Astrocyte of the hippocampus (primary cell): ENCODE results near the gene ZNF775.
"Not testable (repeated sequence)": the region's sequence is repeated elsewhere in the genome, so short reads cannot be mapped to it uniquely, and the experiment has no call there.

Experiments
- DNase-seq: peaks from one replicate; pipeline ENCODE4 v3.0.0; 2011; ENCODE audit warnings: low read depth, low spot score

Gene ZNF775

DNA sequence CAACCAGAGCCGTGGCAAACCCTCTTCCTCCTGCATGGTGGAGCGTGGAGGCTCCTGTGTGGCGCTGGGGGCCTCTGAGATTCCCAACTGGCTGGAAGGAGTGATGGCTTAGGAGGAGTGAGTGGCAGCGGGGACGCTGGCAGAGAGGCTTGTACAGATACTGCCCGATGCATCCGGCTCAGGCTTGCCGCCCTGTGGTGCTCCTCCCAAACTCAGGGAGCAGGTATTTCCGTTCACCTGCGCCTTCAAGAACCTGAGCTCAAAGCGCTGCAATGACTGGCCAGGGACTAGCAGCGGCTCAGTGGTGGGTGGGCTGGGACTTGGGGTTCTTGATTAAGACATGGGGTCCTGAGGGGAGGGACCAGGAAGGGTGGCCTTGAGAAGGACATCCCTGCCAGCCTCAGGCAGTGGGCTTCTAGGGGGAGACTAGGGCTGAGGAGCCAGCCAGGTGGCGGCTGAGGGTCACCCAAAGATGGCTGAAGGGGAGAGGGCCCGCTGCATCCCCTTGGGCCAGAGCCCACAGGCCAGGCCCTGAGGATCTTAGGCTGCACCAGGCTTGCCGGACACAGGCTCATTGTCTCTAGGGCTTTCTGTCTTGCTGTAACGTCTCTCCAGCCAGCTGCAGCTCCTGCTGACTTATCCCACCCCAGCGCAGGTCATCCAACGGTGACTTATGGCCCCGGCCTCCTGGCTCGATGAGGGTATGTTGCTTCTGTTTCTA lies 3.2 kb downstream of the ZNF775 start:
- no peak for DNase-seq

GRCh38 chr7:150382844-150383225 lies 3.7 kb downstream of the ZNF775 start:
- DNase-seq: no peak

GRCh38 chr7:150383710-150384397 lies 4.7 kb downstream of the ZNF775 start:
- peak; percentile 51 for DNase-seq

GRCh38 chr7:150384406-150385301 lies 5.5 kb downstream of the ZNF775 start:
- no peak for DNase-seq

DNA sequence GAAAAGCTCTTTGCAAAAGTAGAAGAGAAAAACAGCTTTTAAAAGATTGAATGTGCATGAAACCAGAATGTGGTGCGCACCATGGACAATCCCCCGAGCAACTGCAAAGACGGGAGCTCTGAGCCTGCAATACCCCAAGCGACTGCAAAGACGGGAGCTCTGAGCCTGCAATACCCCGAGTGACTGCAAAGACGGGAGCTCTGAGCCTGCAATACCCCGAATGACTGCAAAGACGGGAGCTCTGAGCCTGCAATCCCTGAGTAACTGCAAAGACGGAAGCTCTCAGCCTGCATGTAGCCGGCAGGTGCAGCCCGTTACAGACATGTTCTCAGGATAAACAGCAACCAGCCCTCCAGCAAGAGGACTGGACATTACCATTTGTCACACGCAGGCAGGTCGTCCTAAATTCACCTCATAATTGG lies 6.2 kb downstream of the ZNF775 start:
- DNase-seq: no peak

GRCh38 chr7:150385884-150386283 lies 6.8 kb downstream of the ZNF775 start:
- not testable (repeated sequence) for DNase-seq

- DNase-seq: no peak
These were observed 9.2 kb downstream of the ZNF775 start for GRCh38 chr7:150388306-150388705.

DNA sequence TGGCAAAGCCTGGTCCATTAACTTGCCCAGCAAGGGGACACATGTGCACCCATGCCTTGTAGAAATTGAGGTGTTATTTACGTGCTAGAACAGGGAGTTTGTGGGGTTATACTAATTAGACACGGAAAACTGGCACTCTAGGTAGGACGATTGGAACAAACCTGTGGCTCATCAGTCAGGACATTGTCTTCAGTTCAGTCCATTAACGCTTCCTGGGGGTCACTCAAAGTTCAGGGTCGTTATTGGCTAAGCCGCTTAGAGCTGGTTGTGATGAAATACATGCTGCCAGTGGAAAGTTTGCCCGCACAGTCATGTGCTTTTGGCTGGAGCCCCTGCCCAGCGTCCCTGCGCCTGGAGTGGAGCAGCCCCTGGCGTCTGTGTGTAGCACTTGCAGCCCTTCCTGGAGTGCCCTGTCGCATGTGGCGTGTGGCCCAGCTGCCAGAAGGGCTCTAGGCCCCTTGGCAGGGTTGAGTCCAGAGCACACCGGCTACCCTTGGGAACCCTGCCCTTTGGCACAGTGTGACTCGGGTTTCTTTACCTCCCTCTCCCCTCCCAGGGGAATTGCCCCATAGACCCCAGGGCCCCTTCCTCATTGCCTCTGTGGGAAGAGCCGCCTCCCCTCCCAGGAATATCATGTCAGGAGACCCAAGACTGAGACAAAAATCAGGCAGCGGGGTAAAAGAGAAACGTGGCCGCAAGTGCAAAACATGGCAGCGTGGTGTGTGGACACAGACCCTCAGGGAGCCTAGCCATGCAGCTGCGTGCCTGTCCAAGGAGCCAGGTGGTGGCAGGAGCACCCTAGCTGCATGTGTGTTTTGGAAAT lies 9.8 kb downstream of the ZNF775 start:
- peak; percentile 86 for DNase-seq

- DNase-seq: no peak
These were observed 10.3 kb downstream of the ZNF775 start for GRCh38 chr7:150389532-150389816.

DNA sequence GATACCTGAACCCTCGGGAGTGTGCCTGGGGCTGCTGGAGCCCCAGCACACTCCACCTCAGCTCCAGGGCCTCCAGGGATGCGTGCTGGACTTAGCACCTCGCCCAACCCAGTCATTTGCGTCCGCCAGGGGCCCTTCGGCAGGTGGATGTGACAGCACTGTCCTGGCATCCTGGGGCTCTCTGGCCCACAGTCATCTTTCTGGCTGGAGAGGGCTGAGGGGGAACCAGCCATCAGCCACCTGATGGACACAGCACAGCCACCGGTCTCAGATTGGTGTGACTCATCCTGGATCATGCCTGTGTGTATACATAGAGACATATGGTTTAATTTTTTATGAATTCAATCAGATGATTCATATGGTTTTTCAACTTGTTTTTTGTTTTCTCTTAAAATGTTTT lies 11.1 kb downstream of the ZNF775 start:
- no peak for DNase-seq

- DNase-seq: no peak
These were observed 14.2 kb downstream of the ZNF775 start for GRCh38 chr7:150393325-150393724.

DNA sequence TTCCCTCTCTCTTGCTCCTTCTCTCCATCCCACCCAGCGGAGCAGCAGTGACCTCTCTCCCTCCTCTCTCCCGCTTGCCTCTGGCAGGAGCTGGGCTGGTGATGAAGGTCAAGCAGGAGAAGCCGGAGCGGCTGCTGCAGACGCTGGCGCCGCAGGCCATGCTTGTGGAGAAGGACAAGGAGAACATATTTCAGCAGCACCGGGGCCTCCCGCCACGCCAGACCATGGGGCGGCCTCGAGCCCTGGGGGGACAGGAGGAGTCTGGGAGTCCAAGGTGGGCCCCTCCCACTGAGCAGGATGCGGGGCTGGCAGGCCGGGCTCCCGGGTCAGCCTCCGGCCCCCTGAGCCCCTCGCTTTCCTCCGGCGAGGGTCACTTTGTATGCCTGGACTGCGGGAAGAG lies 17.3 kb downstream of the ZNF775 start:
- no peak for DNase-seq

GRCh38 chr7:150396851-150397260 lies 17.7 kb downstream of the ZNF775 start:
- DNase-seq: no peak

DNA sequence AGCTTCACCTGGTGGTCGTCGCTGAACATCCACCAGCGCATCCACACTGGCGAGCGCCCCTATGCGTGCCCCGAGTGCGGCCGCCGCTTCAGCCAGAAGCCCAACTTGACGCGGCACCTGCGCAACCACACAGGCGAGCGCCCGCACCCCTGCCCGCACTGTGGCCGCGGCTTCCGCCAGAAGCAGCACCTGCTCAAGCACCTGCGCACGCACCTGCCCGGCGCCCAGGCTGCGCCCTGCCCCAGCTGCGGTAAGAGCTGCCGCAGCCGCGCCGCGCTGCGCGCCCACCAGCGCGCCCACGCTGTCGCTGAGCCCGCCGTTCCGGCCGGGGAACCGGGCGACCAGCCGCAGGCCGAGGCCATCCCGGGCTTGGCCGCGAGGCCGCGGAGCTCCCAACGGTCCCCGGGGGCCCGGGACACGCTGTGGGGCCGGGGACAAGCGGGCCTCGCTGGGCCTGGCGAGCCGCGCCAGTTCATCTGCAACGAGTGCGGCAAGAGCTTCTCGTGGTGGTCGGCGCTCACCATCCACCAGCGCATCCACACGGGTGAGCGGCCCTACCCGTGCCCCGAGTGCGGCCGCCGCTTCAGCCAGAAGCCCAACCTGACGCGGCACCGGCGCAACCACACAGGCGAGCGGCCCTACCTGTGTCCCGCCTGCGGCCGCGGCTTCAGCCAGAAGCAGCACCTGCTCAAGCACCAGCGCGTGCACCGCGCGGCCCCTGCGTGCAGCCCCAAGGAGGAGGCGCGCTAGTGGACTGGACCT lies 18.4 kb downstream of the ZNF775 start:
- DNase-seq: no peak

GRCh38 chr7:150398108-150398964 lies 19.2 kb downstream of the ZNF775 start:
- DNase-seq: no peak

- no peak for DNase-seq
These were observed 19.8 kb downstream of the ZNF775 start for GRCh38 chr7:150398965-150399320.

GRCh38 chr7:150399421-150400007 lies 20.4 kb downstream of the ZNF775 start:
- DNase-seq: no peak

DNA sequence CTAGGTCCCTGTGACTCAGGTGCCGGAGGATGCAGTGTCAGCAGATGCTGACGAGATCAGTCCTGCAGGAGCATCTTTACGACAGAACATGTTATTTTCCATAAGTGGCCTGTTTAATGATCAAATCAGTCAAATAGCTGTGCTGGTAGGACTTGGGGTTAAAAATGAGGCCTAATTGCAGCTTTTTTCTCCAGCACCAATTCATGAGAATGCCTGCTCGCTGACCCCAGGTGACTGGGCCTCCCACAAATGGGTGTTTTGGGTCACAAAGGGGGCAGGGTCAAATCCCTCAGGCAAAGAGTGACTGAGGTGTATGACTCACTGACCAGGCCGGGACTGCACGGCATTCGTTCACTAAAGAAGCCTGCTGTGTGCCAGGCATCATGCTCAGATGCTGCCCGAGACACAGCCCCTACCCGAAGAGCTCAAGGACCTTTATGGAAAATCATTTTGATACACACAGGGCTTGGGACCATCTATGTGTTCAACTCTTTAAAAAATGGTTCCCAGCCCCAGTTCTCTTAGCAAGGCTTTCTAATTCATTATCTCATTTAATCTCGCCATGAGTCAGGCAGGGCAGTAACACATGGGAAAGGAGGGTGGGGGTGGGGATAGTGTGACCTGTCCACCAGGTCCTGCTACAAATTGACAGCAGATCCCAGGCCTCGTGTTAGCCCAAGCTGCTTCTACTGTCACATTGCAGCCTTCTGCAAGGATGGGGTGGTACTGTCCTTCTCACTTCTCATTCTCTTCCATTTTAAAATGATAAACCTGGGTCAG lies 21.1 kb downstream of the ZNF775 start:
- DNase-seq: peak; percentile 58
